HepG2 (cell line): ENCODE data around the gene NUDT3. TPM values are rescaled to one million over a fixed set of nuclear protein-coding genes. Genes with fewer than 3 reads are reported as not detected.

ENCODE experiments used
- ATAC-seq: fragments of 200-7000 bp; cut with Tn5 transposase; 3 replicates; pipeline ENCODE4 v1.9.1; 2020; ENCODE audit warnings: mild to moderate bottlenecking, moderate library complexity
- BruUV-seq: library from RNA; stranded (reverse); fragments of 400-500 nt; replicated peaks from 2 replicates; lab custom pipeline; 2021; lab: Mats Ljungman, UMichigan
- CTCF ChIA-PET: fragments of 300-600 bp; formaldehyde crosslinking; extraction: SDS; loops from one replicate; lab custom pipeline; 2021; ENCODE audit warnings: low total read pairs, inconsistent platforms, low intra/inter-chr PET ratio; lab: Yijun Ruan, JAX
- POLR2A ChIA-PET: fragments of 350-600 bp; sonication (Branson Sonifier 250); formaldehyde crosslinking; loops from one replicate; lab custom pipeline; 2020; ENCODE audit warnings: antibody characterized with exemption, inconsistent platforms; lab: Yijun Ruan, JAX
- DNase-seq: peaks from one replicate; pipeline ENCODE4 v3.0.0-alpha.2; 2015; ENCODE audit warnings: low spot score
- FAIRE-seq: peaks from 3 replicates; lab custom pipeline; 2011; peaks lifted over from hg19 to GRCh38; lab: Jason Lieb, UNC
- H2AFZ ChIP-seq: one replicate; pipeline ENCODE4 v1.6.1; 2011; ENCODE audit warnings: low read length, inconsistent platforms
- H3K27ac ChIP-seq: fragments of 300-600 bp; 3 replicates; pipeline ENCODE4 v1.8.0; 2011; ENCODE audit warnings: mixed run types, mild to moderate bottlenecking, mixed read lengths, low read length, inconsistent platforms; ENCODE audit not compliant: insufficient read depth; ENCODE audit errors: extremely low read length
- H3K27me3 ChIP-seq, 2 experiments: fragments of 200-600 bp in 1 of 2; 2 replicates in 1 of 2; 3 replicates in 1 of 2; pipeline versions ENCODE4 v1.6.0 to v1.8.0; 2011; ENCODE audit warnings: low read length in 2 of 2, mild to moderate bottlenecking in 2 of 2, moderate library complexity in 2 of 2, inconsistent platforms in 1 of 2; ENCODE audit not compliant: insufficient read depth in 2 of 2, control insufficient read depth in 1 of 2
- H3K36me3 ChIP-seq, 2 experiments: fragments of 200-600 bp in 1 of 2; replicated peaks in 1 of 2; 2 replicates in 1 of 2; 3 replicates in 1 of 2; pipeline versions ENCODE4 v1.5.1 to v1.8.0; 2011; ENCODE audit warnings: low read length in 2 of 2, inconsistent platforms in 1 of 2; ENCODE audit not compliant: insufficient read depth in 2 of 2, control insufficient read depth in 1 of 2
- H3K4me1 ChIP-seq: 2 replicates; pipeline ENCODE4 v1.5.1; 2012; ENCODE audit warnings: low read length, inconsistent platforms; ENCODE audit not compliant: insufficient read depth
- H3K4me2 ChIP-seq: 2 replicates; pipeline ENCODE4 v1.6.0; 2011; ENCODE audit warnings: low read depth, low read length, inconsistent platforms
- H3K4me3 ChIP-seq, 3 experiments: fragments of 200-600 bp in 1 of 3; sonication (generic), shearing (Covaris generic) in 1 of 3; replicated peaks in 1 of 3; 2 replicates each; pipeline ENCODE4 v1.5.1; 2011 to 2016; ENCODE audit warnings: low read length in 3 of 3, inconsistent platforms in 2 of 3, low read depth in 2 of 3, mild to moderate bottlenecking in 2 of 3, control low read depth in 1 of 3, mixed read lengths in 1 of 3; ENCODE audit not compliant: insufficient read depth in 1 of 3
- H3K79me2 ChIP-seq: one replicate; pipeline ENCODE4 v1.6.1; 2011; ENCODE audit warnings: low read length, inconsistent platforms; ENCODE audit not compliant: insufficient read depth
- H3K9ac ChIP-seq: 2 replicates; pipeline ENCODE4 v1.6.0; 2011; ENCODE audit warnings: mild to moderate bottlenecking, low read depth, low read length, inconsistent platforms; ENCODE audit not compliant: insufficient read depth
- H3K9me3 ChIP-seq: 2 replicates; pipeline ENCODE4 v1.5.1; 2012; ENCODE audit warnings: mild to moderate bottlenecking, low read length
- H4K20me1 ChIP-seq: 2 replicates; pipeline ENCODE4 v1.6.0; 2011; ENCODE audit warnings: inconsistent platforms, mild to moderate bottlenecking, low read length, moderate library complexity; ENCODE audit not compliant: insufficient read depth
- EHMT2 ChIP-seq: fragments of 200-600 bp; sonication (generic); IDR thresholded peaks from 2 replicates; pipeline ENCODE4 v1.7.0; 2017; ENCODE audit warnings: antibody characterized with exemption, low read depth, low read length, borderline replicate concordance
- FOXJ3 ChIP-seq: sonication (generic); formaldehyde crosslinking; IDR thresholded peaks from 2 replicates; pipeline ENCODE4 v1.4.0; 2020; ENCODE audit warnings: missing genetic modification reagents, mild to moderate bottlenecking, borderline replicate concordance
- HNRNPH1 ChIP-seq: fragments of 200-400 bp; formaldehyde crosslinking; optimal IDR thresholded peaks from 2 replicates; pipeline ENCODE3; 2017; ENCODE audit warnings: mild to moderate bottlenecking, low read depth, low read length
- KLF11 ChIP-seq: IDR thresholded peaks from 2 replicates; pipeline ENCODE4 v1.6.1; 2016; ENCODE audit warnings: missing compliant biosample characterization
- KLF15 ChIP-seq: sonication (generic); formaldehyde crosslinking; IDR thresholded peaks from 2 replicates; pipeline ENCODE4 v1.8.1; 2023; ENCODE audit warnings: borderline replicate concordance, mild to moderate bottlenecking, inconsistent platforms, missing genetic modification reagents, mixed read lengths
- MAFK ChIP-seq, 2 experiments: IDR thresholded peaks in 1 of 2; conservative IDR thresholded peaks in 1 of 2; 2 replicates each; pipeline ENCODE4 v1.6.1; 2011; ENCODE audit warnings: improper control_type of control experiment in 2 of 2, low read length in 2 of 2
- MTA3 ChIP-seq: sonication (generic); formaldehyde crosslinking; IDR thresholded peaks from 2 replicates; pipeline ENCODE4 v1.4.0; 2020; ENCODE audit warnings: missing genetic modification reagents
- RARA ChIP-seq: IDR thresholded peaks from 2 replicates; pipeline ENCODE4 v1.6.1; 2016; ENCODE audit warnings: missing genetic modification reagents, missing compliant biosample characterization
- RARG ChIP-seq: sonication (generic); formaldehyde crosslinking; IDR thresholded peaks from 2 replicates; pipeline ENCODE4 v1.4.0; 2020; ENCODE audit warnings: low read depth, mild to moderate bottlenecking, missing genetic modification reagents
- RORA ChIP-seq: sonication (generic); formaldehyde crosslinking; IDR thresholded peaks from 2 replicates; pipeline ENCODE4 v1.5.0; 2020; ENCODE audit warnings: mild to moderate bottlenecking, missing genetic modification reagents, moderate library complexity
- SP140L ChIP-seq: sonication (generic); formaldehyde crosslinking; IDR thresholded peaks from 2 replicates; pipeline ENCODE4 v1.4.0; 2020; ENCODE audit warnings: missing genetic modification reagents, borderline replicate concordance
- ZKSCAN5 ChIP-seq: sonication (generic); formaldehyde crosslinking; IDR thresholded peaks from 2 replicates; pipeline ENCODE4 v1.5.1; 2020; ENCODE audit warnings: mild to moderate bottlenecking, missing genetic modification reagents
- ZNF253 ChIP-seq: sonication (generic); formaldehyde crosslinking; IDR thresholded peaks from 2 replicates; pipeline ENCODE4 v1.8.0; 2022; ENCODE audit warnings: mild to moderate bottlenecking, missing genetic modification reagents, borderline replicate concordance
- ZNF589 ChIP-seq: sonication (generic); formaldehyde crosslinking; conservative IDR thresholded peaks from 2 replicates; pipeline ENCODE4 v1.8.0; 2022; ENCODE audit warnings: mild to moderate bottlenecking, moderate library complexity, missing genetic modification reagents
- ZNF703 ChIP-seq: sonication (generic); formaldehyde crosslinking; IDR thresholded peaks from 2 replicates; pipeline ENCODE4 v1.5.1; 2020; ENCODE audit warnings: missing genetic modification reagents, mild to moderate bottlenecking, moderate library complexity, borderline replicate concordance
- ZNF792 ChIP-seq: IDR thresholded peaks from 2 replicates; pipeline ENCODE4 v1.6.1; 2016
- WGBS: methylation state at CpG from one replicate; pipeline ENCODE4 v1.1.6; 2017; ENCODE audit warnings: low lambda C conversion rate; 5-methylcytosine and 5-hydroxymethylcytosine counted together
- in situ Hi-C: cut with HindIII; loops from 2 replicates; pipeline ENCODE4 v1.10.0; 2017; ENCODE audit warnings: low pct_unique_long_range_greater_than_20kb; ENCODE audit not compliant: extremely low pct_ligation_motif_present
- intact Hi-C: fragments of 100-400 bp; cut with micrococcal nuclease; formaldehyde crosslinking; loops from one replicate; pipeline ENCODE4 v1.10.0; 2022; ENCODE audit not compliant: unreplicated experiment
- polyA plus RNA-seq, 8 experiments: library from polyadenylated mRNA; depleted of rRNA in 3 of 8; stranded (reverse) in 7 of 8; unstranded in 1 of 8; fragments of >200 nt; fragmentation: Illumina TruSeq in 4 of 8; extraction: Trizol in 4 of 8; gene quantifications; 2 replicates each; pipeline versions ENCODE4 v1.2.1 to v1.2.3, GENCODE V29; 2011 to 2016; ENCODE audit warnings: low read depth in 4 of 8, missing spikeins in 1 of 8, mixed read lengths in 1 of 8; ENCODE audit not compliant: insufficient read depth in 1 of 8
- total RNA-seq, 5 experiments: library from RNA; depleted of rRNA; stranded (reverse); fragments of >200 nt; fragmentation: Illumina TruSeq; extraction: Trizol; gene quantifications; 2 replicates each; pipeline ENCODE4 v1.2.3, GENCODE V29; 2016; ENCODE audit warnings: low read depth in 1 of 5
- TF ChIP-seq, protein P1 (sequence below): sonication (generic); formaldehyde crosslinking; IDR thresholded peaks from 2 replicates; pipeline ENCODE4 v1.5.0; 2020; ENCODE audit warnings: mild to moderate bottlenecking, low read depth, missing genetic modification reagents, borderline replicate concordance
- TF ChIP-seq, protein P2 (sequence below): sonication (generic); formaldehyde crosslinking; IDR thresholded peaks from 2 replicates; pipeline ENCODE4 v1.4.0; 2020; ENCODE audit warnings: mild to moderate bottlenecking, missing genetic modification reagents
- TF ChIP-seq, protein P3 (sequence below): sonication (generic); formaldehyde crosslinking; IDR thresholded peaks from 2 replicates; pipeline ENCODE4 v1.9.0; 2022; ENCODE audit warnings: low read depth, missing genetic modification reagents

The NUDT3 gene
- total and polyA plus RNA-seq, 2 of the 13 experiments (the other 11 are each of a cell fraction or from before 2014, with no cell fraction given): 20.2 to 20.6 TPM

DNA sequence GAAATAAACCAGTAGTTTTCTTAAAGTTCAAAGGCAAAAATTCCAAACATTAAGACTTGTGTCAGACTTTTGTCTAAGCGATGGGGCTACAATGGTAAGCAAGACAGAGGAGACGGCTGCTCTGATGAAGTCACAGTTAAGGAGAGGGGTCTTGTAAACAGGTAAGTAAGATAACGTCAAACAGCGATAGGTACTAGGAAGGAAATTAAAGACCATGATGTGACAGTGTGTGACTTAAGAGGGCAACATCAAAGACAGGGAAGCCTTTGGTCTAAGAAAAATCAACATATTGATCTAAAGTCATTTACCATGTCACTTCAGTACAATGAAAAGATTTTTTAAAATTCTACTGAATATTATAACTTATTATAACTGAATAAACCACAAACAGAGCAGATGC is 23.1 kb downstream of the NUDT3 start (continued):
- no peak for TF ChIP-seq ZKSCAN5 (CRISPR knock-in tag)
- 0 out of 2 replicates have a peak, but pooled peaks have one; percentile 24 for TF ChIP-seq RARA (CRISPR knock-in tag)
- TF ChIP-seq, all 625 proteins: peak for 9

DNA sequence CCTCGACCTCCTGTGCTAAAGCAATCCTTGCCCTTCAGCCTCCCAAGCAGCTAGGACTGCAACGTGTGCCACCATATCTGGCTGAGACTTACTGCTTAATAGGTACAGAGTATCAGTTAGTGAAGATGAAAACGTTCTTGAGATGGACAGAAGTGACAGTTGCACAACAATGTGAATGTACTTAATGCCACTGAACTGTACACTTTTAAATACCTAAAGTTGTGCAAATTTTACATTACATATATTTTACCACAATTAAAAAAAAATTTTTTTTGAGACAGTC is 25.9 kb downstream of the NUDT3 start:
- peaks cover 17% of the 10 kb centered on the region; the same call in 1 of the 2 replicates for H4K20me1 ChIP-seq
- ATAC-seq (no peak), FAIRE-seq (no peak), DNase-seq (no peak)
- CTCF ChIA-PET: no interaction called here
- H3K4me1 ChIP-seq: peaks cover 42% of the 10 kb centered on the region
- no peak overlapping the region for H3K27ac ChIP-seq
- no peak overlapping the region for H2AFZ ChIP-seq
- H3K4me3 ChIP-seq: no peak overlapping the region
- H3K9ac ChIP-seq: no peak overlapping the region
- no peak overlapping the region for H3K4me2 ChIP-seq
- H3K27me3 ChIP-seq: no peaks in the 10 kb centered on the region
- TF ChIP-seq, protein P1, sequence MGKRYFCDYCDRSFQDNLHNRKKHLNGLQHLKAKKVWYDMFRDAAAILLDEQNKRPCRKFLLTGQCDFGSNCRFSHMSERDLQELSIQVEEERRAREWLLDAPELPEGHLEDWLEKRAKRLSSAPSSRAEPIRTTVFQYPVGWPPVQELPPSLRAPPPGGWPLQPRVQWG (CRISPR knock-in tag): no peak
- TF ChIP-seq MAFK (conservative IDR thresholded peaks at IDR 0.05 in 1 of 2, IDR thresholded peaks at IDR 0.05 in 1 of 2; ENCODE audit: low read length in 2 of 2): no peak
- TF ChIP-seq RORA (CRISPR knock-in tag): no peak
- TF ChIP-seq SP140L: no peak
- TF ChIP-seq ZNF703 (CRISPR knock-in tag): no peak
- no peak for TF ChIP-seq ZNF253 (CRISPR knock-in tag)
- TF ChIP-seq MTA3 (CRISPR knock-in tag): no peak
- no peak for TF ChIP-seq KLF11
- TF ChIP-seq EHMT2: no peak
- TF ChIP-seq ZNF792 (CRISPR knock-in tag): no peak
- TF ChIP-seq KLF15 (CRISPR knock-in tag): no peak
- TF ChIP-seq, protein P2, sequence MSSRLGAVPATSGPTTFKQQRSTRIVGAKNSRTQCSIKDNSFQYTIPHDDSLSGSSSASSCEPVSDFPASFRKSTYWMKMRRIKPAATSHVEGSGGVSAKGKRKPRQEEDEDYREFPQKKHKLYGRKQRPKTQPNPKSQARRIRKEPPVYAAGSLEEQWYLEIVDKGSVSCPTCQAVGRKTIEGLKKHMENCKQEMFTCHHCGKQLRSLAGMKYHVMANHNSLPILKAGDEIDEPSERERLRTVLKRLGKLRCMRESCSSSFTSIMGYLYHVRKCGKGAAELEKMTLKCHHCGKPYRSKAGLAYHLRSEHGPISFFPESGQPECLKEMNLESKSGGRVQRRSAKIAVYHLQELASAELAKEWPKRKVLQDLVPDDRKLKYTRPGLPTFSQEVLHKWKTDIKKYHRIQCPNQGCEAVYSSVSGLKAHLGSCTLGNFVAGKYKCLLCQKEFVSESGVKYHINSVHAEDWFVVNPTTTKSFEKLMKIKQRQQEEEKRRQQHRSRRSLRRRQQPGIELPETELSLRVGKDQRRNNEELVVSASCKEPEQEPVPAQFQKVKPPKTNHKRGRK (CRISPR knock-in tag): no peak
- no peak for TF ChIP-seq FOXJ3 (CRISPR knock-in tag)
- TF ChIP-seq, protein P3, sequence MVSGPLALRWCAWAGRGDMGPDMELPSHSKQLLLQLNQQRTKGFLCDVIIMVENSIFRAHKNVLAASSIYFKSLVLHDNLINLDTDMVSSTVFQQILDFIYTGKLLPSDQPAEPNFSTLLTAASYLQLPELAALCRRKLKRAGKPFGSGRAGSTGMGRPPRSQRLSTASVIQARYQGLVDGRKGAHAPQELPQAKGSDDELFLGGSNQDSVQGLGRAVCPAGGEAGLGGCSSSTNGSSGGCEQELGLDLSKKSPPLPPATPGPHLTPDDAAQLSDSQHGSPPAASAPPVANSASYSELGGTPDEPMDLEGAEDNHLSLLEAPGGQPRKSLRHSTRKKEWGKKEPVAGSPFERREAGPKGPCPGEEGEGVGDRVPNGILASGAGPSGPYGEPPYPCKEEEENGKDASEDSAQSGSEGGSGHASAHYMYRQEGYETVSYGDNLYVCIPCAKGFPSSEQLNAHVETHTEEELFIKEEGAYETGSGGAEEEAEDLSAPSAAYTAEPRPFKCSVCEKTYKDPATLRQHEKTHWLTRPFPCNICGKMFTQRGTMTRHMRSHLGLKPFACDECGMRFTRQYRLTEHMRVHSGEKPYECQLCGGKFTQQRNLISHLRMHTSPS (CRISPR knock-in tag): no peak
- TF ChIP-seq RARG (CRISPR knock-in tag): no peak
- no peak for TF ChIP-seq HNRNPH1
- TF ChIP-seq ZNF589 (CRISPR knock-in tag): no peak
- intact Hi-C loops: no loop called here
- peaks cover 66% of the 10 kb centered on the region for H3K79me2 ChIP-seq
- 88% methylated on average over 3 of the region's 3 CpGs for WGBS
- H3K9me3 ChIP-seq: no peaks in the 10 kb centered on the region
- BruUV-seq: no TSS peak
- peaks cover 0 to 1% of the 10 kb centered on the region in 2 experiments; a peak in 2 of 5 replicates for H3K36me3 ChIP-seq
- in situ Hi-C loops: no loop called here
- POLR2A ChIA-PET: no interaction called here
